Progenitor cell of endocrine pancreas (in vitro differentiated cells): ENCODE data around the gene OR10H1. TPM values are rescaled to one million over a fixed set of nuclear protein-coding genes. Genes with fewer than 3 reads are reported as not detected.

Experiments
- DNase-seq: peaks from one replicate; pipeline ENCODE4 v3.0.0; 2021; ENCODE audit warnings: low spot score; ENCODE audit not compliant: unreplicated experiment
- H3K27ac Mint-ChIP-seq: 2 replicates; pipeline ENCODE4 v1.8.0; 2021; ENCODE audit warnings: mild to moderate bottlenecking, moderate library complexity, mixed read lengths
- H3K27me3 Mint-ChIP-seq: 2 replicates; pipeline ENCODE4 v1.8.0; 2021; ENCODE audit warnings: mixed read lengths
- H3K36me3 Mint-ChIP-seq: 2 replicates; pipeline ENCODE4 v1.8.0; 2022; ENCODE audit warnings: mixed read lengths; ENCODE audit not compliant: insufficient read depth
- H3K4me1 Mint-ChIP-seq: 2 replicates; pipeline ENCODE4 v1.8.0; 2021; ENCODE audit warnings: low read depth, mixed read lengths
- H3K4me3 Mint-ChIP-seq: 2 replicates; pipeline ENCODE4 v1.8.0; 2021; ENCODE audit warnings: low read depth, mild to moderate bottlenecking, moderate library complexity, mixed read lengths
- H3K9me3 Mint-ChIP-seq: 2 replicates; pipeline ENCODE4 v1.8.0; 2021; ENCODE audit warnings: low read depth, mixed read lengths
- long read RNA-seq: library from polyadenylated mRNA; unstranded; transcript quantifications from one replicate; pipeline ENCODE4 v2.0.0, GENCODE V29; 2020
- total RNA-seq: library from RNA; stranded (reverse); gene quantifications from 2 replicates; pipeline ENCODE4 v1.2.1, GENCODE V29; 2021
- TF ChIP-seq, protein P1 (sequence below): fragments of 200-600 bp; sonication (generic); IDR thresholded peaks from one replicate; pipeline ENCODE4 v1.5.0; 2021; ENCODE audit warnings: antibody characterized with exemption, mild to moderate bottlenecking; ENCODE audit not compliant: unreplicated experiment

Gene OR10H1
- total RNA-seq: 0.11 TPM in 1 of 2 replicates, not detected in the other
- long read RNA-seq: 0 reads

GRCh38 chr19:15815306-15815705 lies at the start of gene OR10H1:
Gene OR10H1, minus strand, starts transcription at chr19:15815664. Its CDS starts 7,627 bp downstream, at chr19:15808037.
- peaks cover 54% of the 10 kb centered on the region for H3K9me3 Mint-ChIP-seq
- H3K27me3 Mint-ChIP-seq: no peaks in the 10 kb centered on the region
- DNase-seq: no peak
- H3K36me3 Mint-ChIP-seq: peaks cover 4% of the 10 kb centered on the region
- TF ChIP-seq, protein P1, sequence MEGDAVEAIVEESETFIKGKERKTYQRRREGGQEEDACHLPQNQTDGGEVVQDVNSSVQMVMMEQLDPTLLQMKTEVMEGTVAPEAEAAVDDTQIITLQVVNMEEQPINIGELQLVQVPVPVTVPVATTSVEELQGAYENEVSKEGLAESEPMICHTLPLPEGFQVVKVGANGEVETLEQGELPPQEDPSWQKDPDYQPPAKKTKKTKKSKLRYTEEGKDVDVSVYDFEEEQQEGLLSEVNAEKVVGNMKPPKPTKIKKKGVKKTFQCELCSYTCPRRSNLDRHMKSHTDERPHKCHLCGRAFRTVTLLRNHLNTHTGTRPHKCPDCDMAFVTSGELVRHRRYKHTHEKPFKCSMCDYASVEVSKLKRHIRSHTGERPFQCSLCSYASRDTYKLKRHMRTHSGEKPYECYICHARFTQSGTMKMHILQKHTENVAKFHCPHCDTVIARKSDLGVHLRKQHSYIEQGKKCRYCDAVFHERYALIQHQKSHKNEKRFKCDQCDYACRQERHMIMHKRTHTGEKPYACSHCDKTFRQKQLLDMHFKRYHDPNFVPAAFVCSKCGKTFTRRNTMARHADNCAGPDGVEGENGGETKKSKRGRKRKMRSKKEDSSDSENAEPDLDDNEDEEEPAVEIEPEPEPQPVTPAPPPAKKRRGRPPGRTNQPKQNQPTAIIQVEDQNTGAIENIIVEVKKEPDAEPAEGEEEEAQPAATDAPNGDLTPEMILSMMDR: no peak
- H3K4me1 Mint-ChIP-seq: no peaks in the 10 kb centered on the region
- no peak within 1 kb of the TSS for H3K27ac Mint-ChIP-seq
- no peak within 1 kb of the TSS for H3K4me3 Mint-ChIP-seq

DNA sequence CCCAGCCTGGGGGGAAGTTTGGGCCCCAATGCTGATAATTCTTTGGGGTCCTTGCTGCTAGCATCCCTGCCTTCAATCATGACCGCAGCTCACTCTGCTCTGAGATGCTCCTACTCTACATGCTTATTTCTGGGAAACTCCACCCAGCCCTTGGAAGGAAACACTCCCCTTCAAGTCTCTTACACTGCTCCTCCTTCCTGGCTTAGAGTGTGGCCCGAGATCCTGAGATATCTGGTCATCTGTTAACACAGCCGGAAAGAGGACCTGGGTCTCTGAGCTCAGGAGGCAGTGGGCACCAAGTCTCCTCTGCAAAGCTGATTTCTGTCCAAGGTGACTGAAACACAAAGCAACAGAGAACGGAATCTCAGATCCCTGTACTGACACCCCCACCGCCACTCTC lies 49.4 kb upstream of the OR10H1 start:
- TF ChIP-seq, protein P1: no peak
- Mint-ChIP-seq H3K36me3 (peaks cover 2% of the 10 kb centered on the region), H3K4me3 (no peak overlapping the region), H3K27me3 (no peaks in the 10 kb centered on the region), H3K4me1 (no peaks in the 10 kb centered on the region), H3K27ac (no peak overlapping the region), H3K9me3 (peaks cover 44% of the 10 kb centered on the region)
- DNase-seq: no peak

GRCh38 chr19:15863272-15863671 lies 47.8 kb upstream of the OR10H1 start:
- Mint-ChIP-seq H3K9me3 (peaks cover 36% of the 10 kb centered on the region), H3K27ac (no peak overlapping the region), H3K4me1 (no peaks in the 10 kb centered on the region), H3K36me3 (peaks cover 2% of the 10 kb centered on the region), H3K4me3 (no peak overlapping the region), H3K27me3 (no peaks in the 10 kb centered on the region)
- DNase-seq: no peak
- TF ChIP-seq, protein P1: no peak

- TF ChIP-seq, protein P1: no peak
- Mint-ChIP-seq H3K4me1 (no peaks in the 10 kb centered on the region), H3K27me3 (no peaks in the 10 kb centered on the region), H3K9me3 (peaks cover 31% of the 10 kb centered on the region), H3K27ac (no peak overlapping the region), H3K36me3 (peaks cover 2% of the 10 kb centered on the region), H3K4me3 (no peak overlapping the region)
- DNase-seq: no peak
These were observed 47.0 kb upstream of the OR10H1 start for GRCh38 chr19:15862444-15862843.

GRCh38 chr19:15860522-15860921 lies 45.1 kb upstream of the OR10H1 start:
- no peaks in the 10 kb centered on the region for H3K27me3 Mint-ChIP-seq
- no peak overlapping the region for H3K4me3 Mint-ChIP-seq
- no peak for DNase-seq
- H3K27ac Mint-ChIP-seq: no peak overlapping the region
- peaks cover 29% of the 10 kb centered on the region for H3K9me3 Mint-ChIP-seq
- H3K36me3 Mint-ChIP-seq: peaks cover 2% of the 10 kb centered on the region
- H3K4me1 Mint-ChIP-seq: no peaks in the 10 kb centered on the region
- TF ChIP-seq, protein P1: no peak
